ENCODE data around the gene PPP4R4. TPM values are rescaled to one million over a fixed set of nuclear protein-coding genes. Genes with fewer than 3 reads are reported as not detected.

PPP4R4 gene
- total RNA-seq, 2 donors from 2014 or later: 0.27 to 8.9 TPM

DNA sequence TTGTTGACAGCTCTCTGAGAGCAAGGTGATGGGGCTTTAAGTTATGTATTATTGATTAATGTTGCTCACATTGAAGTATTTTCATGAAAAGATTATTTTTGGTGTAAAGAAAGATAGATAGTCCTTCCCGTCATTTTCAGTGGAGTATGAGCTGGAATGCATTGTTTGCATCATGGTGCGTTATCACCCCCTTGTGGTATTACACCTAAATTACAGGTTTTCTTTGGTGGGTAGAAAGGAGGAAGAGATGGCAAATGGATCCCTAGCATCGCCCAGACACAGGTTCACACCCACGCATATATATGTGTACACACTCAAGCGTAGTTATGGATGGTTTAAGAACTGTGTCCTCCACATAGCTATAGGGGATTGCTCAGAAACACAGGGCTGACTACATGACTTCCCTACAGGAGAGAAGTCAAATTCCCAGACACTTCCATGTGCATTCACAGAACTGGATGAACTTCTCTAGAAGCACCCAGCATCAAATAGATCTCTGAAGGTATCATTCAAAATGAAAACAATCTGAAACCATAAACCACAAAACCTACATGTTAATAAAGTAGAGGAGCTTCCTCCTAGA, 133.4 kb downstream of the PPP4R4 start:
- no peak for ATAC-seq (ENCODE audit: insufficient number of reproducible peaks, low FRiP score, low read depth)
- Histone ChIP-seq H3K27ac (no peak overlapping the region), H3K9me3 (no peaks in the 10 kb centered on the region), H3K4me3 (no peak overlapping the region), H3K36me3 (no peaks in the 10 kb centered on the region), H3K27me3 (replicated peaks; ENCODE audit: insufficient read depth) (no peaks in the 10 kb centered on the region), H3K4me1 (ENCODE audit: control insufficient read depth in 1 of 2, low read depth in 2 of 2) (no peaks in the 10 kb centered on the region)
- TF ChIP-seq, protein P1, sequence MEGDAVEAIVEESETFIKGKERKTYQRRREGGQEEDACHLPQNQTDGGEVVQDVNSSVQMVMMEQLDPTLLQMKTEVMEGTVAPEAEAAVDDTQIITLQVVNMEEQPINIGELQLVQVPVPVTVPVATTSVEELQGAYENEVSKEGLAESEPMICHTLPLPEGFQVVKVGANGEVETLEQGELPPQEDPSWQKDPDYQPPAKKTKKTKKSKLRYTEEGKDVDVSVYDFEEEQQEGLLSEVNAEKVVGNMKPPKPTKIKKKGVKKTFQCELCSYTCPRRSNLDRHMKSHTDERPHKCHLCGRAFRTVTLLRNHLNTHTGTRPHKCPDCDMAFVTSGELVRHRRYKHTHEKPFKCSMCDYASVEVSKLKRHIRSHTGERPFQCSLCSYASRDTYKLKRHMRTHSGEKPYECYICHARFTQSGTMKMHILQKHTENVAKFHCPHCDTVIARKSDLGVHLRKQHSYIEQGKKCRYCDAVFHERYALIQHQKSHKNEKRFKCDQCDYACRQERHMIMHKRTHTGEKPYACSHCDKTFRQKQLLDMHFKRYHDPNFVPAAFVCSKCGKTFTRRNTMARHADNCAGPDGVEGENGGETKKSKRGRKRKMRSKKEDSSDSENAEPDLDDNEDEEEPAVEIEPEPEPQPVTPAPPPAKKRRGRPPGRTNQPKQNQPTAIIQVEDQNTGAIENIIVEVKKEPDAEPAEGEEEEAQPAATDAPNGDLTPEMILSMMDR (IDR thresholded peaks at IDR 0.05): no peak
- no peak for DNase-seq (ENCODE audit: low spot score)

DNA sequence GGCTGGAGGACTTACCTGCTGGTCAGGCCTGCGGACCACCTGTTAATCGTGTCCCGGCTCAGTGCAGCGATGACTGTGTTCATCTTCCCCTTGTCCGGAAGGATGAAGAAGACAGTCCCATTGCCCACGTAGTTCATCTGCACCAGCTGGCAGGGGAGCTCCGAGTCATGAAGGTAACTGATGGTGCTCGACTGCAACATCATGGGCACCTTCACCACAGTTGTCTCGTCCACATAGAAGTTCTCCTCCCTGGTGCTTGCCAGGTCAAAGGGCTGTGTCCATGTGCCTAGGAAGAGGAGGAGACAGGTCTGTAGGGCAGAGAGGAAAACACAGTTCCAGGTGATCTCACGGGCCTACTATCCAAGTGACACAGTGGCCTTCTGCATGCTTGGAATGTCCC, 135.6 kb downstream of the PPP4R4 start:
- ATAC-seq (ENCODE audit: insufficient number of reproducible peaks, low FRiP score, low read depth): no peak
- Histone ChIP-seq H3K4me1 (ENCODE audit: control insufficient read depth in 1 of 2, low read depth in 2 of 2) (no peaks in the 10 kb centered on the region), H3K4me3 (no peak overlapping the region), H3K27ac (no peak overlapping the region), H3K9me3 (no peaks in the 10 kb centered on the region), H3K27me3 (replicated peaks; ENCODE audit: insufficient read depth) (no peaks in the 10 kb centered on the region), H3K36me3 (no peaks in the 10 kb centered on the region)
- TF ChIP-seq, protein P1 (IDR thresholded peaks at IDR 0.05): no peak
- DNase-seq (ENCODE audit: low spot score): no peak

DNA sequence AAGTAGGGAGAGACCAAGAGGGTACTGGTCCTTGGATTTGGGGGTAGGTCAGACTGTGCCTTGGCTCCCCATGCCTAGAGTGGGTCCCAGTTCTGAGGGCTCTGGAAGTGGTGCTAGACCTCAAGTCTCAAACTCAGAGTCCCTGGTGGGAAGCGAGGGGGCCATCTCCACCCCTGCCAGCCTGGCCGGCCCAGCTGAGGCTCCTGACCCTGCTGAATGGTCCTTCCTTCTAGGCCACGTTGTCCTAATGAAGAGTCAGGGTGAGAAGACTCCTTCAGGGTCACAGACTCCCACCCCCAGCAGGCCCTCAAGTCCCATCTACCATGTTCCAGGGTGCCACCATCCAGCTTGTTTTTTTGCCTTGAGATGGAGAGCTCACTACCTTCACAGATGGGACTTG, 136.1 kb downstream of the PPP4R4 start:
- Histone ChIP-seq H3K27me3 (replicated peaks; ENCODE audit: insufficient read depth) (no peaks in the 10 kb centered on the region), H3K4me1 (ENCODE audit: control insufficient read depth in 1 of 2, low read depth in 2 of 2) (no peaks in the 10 kb centered on the region), H3K9me3 (no peaks in the 10 kb centered on the region), H3K4me3 (no peak overlapping the region), H3K36me3 (no peaks in the 10 kb centered on the region), H3K27ac (no peak overlapping the region)
- ATAC-seq (ENCODE audit: insufficient number of reproducible peaks, low FRiP score, low read depth): no peak
- TF ChIP-seq, protein P1 (IDR thresholded peaks at IDR 0.05): no peak
- no peak for DNase-seq (ENCODE audit: low spot score)

DNA sequence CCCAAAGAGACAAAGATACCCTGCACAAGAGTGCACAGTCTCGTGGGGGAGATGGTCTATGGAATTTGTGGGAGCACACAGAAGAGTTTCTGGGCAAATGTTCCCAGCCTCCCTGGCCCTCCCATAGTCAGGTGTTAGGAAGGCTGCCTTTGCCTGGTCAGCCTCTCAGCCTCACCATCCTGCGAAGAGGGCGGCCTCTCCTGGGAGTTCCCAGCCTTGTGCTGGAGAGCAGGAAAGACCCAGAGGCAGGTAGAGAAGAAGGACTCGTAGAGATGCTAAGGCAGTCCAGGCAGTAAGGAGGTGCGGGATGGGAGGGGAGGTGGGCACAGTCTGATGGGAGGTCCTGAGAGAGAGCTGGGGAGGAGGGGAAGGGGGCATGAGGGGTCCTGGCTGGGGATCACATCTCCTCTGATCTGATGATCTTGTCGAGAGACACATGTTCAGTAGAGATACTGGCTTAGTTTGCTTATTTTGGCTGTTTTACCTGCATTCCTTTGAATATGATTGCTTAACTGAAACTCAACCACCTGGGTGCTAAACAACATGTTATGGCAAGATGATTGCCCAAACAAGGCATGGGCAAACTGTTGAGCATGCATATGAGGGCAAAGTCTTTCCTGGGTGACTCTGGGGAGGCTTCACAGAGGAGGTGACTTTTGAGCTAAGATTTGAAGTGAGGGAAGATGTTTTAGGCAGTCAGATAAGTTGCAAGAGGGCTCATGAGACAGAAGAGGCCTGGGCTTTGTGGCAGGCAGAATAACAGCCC, 138.5 kb downstream of the PPP4R4 start:
- Histone ChIP-seq H3K36me3 (no peaks in the 10 kb centered on the region), H3K27me3 (replicated peaks; ENCODE audit: insufficient read depth) (no peaks in the 10 kb centered on the region), H3K9me3 (no peaks in the 10 kb centered on the region), H3K27ac (no peak overlapping the region), H3K4me3 (no peak overlapping the region), H3K4me1 (ENCODE audit: control insufficient read depth in 1 of 2, low read depth in 2 of 2) (no peaks in the 10 kb centered on the region)
- ATAC-seq (ENCODE audit: insufficient number of reproducible peaks, low FRiP score, low read depth) (no peak), DNase-seq (ENCODE audit: low spot score) (no peak)
- TF ChIP-seq, protein P1 (IDR thresholded peaks at IDR 0.05): no peak

DNA sequence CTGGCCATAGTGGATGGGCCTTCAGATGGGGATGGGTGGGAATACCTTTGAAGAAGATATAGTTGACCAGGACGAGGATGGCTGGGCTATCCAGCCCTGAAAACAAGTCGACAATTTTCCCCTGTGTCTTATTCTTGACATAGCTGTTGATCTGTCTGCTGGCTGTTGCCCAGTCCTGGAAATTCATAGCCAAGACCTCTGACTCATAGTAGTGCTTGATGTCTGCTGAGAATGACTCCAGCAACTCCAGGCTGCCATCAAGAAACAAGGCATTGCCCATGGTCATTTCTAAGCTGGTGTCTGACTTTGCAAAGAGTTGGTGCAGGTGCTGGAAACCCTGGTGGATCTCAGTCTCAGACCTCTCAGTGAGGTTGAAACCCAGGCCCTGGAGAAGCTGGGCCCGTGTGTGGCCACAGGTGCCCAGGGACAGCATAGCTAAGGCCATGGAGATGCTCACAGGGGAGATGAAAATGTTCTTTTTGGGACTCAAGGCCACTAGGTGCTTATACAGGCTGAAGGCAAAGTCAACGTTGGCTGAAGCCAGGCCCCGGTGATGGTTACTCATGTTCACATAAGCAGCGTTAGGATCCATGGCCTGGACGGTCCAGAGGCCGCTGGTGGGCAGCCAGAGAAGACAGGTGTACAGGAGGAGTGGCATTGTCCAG, 140.0 kb downstream of the PPP4R4 start:
- ATAC-seq (ENCODE audit: insufficient number of reproducible peaks, low FRiP score, low read depth) (no peak), DNase-seq (ENCODE audit: low spot score) (no peak)
- Histone ChIP-seq H3K9me3 (no peaks in the 10 kb centered on the region), H3K4me3 (no peak overlapping the region), H3K4me1 (ENCODE audit: control insufficient read depth in 1 of 2, low read depth in 2 of 2) (no peaks in the 10 kb centered on the region), H3K27me3 (replicated peaks; ENCODE audit: insufficient read depth) (no peaks in the 10 kb centered on the region), H3K36me3 (no peaks in the 10 kb centered on the region), H3K27ac (no peak overlapping the region)
- TF ChIP-seq, protein P1 (IDR thresholded peaks at IDR 0.05): no peak

All from thoracic aorta (tissue), 2 donors.